Upper lobe of right lung (tissue), 1 donor: ENCODE results near the gene STYXL1. TPM values are rescaled to one million over a fixed set of nuclear protein-coding genes. Genes with fewer than 3 reads are reported as not detected.
"Not testable (repeated sequence)": the region's sequence is repeated elsewhere in the genome, so short reads cannot be mapped to it uniquely, and the experiment has no call there.

Experiments used
- ATAC-seq: fragments of 200-7000 bp; cut with Tn5 transposase; one replicate; pipeline ENCODE4 v1.9.1; 2020; ENCODE audit warnings: mild to moderate bottlenecking, moderate library complexity
- DNase-seq: peaks from one replicate; pipeline ENCODE4 v3.0.0-alpha.2; 2020
- H3K27ac ChIP-seq: fragments of 200-600 bp; one replicate; pipeline ENCODE4 v1.8.0; 2022
- H3K27me3 ChIP-seq: fragments of 200-600 bp; one replicate; pipeline ENCODE4 v1.8.0; 2022; ENCODE audit warnings: mild to moderate bottlenecking
- H3K36me3 ChIP-seq: fragments of 200-600 bp; one replicate; pipeline ENCODE4 v1.8.0; 2022
- H3K4me1 ChIP-seq: fragments of 200-600 bp; one replicate; pipeline ENCODE4 v1.8.0; 2022
- H3K4me3 ChIP-seq: fragments of 200-600 bp; one replicate; pipeline ENCODE4 v1.8.0; 2022; ENCODE audit warnings: mild to moderate bottlenecking
- H3K9me3 ChIP-seq: fragments of 200-600 bp; one replicate; pipeline ENCODE4 v1.8.0; 2022
- intact Hi-C: fragments of 100-400 bp; cut with DNase I; formaldehyde crosslinking; loops from one replicate; pipeline ENCODE4 v1.11.0; 2022
- total RNA-seq: library from RNA; stranded (reverse); fragmentation: NEBNext Ultra II Directional; extraction: Animal tissue kit (Norgen Biotek cat#: 25700); gene quantifications from one replicate; pipeline ENCODE4 v1.2.1, GENCODE V29; 2021
- TF ChIP-seq, protein P1 (sequence below): fragments of 200-600 bp; IDR thresholded peaks from one replicate; pipeline ENCODE4 v1.8.0; 2022; ENCODE audit warnings: antibody characterized with exemption
- donor health status: DM: no; HTN: yes; CAD: no; lungs with severe emphysema.

STYXL1 gene
- total RNA-seq, 1 donor from 2014 or later = 20.9 TPM

GRCh38 chr7:76023002-76023401, 24.8 kb downstream of the STYXL1 start:
- Histone ChIP-seq H3K4me3 (no peak overlapping the region), H3K27ac (no peak overlapping the region), H3K36me3 (peaks cover 10% of the 10 kb centered on the region), H3K4me1 (peaks cover 14% of the 10 kb centered on the region), H3K27me3 (no peaks in the 10 kb centered on the region), H3K9me3 (no peaks in the 10 kb centered on the region)
- TF ChIP-seq, protein P1, sequence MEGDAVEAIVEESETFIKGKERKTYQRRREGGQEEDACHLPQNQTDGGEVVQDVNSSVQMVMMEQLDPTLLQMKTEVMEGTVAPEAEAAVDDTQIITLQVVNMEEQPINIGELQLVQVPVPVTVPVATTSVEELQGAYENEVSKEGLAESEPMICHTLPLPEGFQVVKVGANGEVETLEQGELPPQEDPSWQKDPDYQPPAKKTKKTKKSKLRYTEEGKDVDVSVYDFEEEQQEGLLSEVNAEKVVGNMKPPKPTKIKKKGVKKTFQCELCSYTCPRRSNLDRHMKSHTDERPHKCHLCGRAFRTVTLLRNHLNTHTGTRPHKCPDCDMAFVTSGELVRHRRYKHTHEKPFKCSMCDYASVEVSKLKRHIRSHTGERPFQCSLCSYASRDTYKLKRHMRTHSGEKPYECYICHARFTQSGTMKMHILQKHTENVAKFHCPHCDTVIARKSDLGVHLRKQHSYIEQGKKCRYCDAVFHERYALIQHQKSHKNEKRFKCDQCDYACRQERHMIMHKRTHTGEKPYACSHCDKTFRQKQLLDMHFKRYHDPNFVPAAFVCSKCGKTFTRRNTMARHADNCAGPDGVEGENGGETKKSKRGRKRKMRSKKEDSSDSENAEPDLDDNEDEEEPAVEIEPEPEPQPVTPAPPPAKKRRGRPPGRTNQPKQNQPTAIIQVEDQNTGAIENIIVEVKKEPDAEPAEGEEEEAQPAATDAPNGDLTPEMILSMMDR = no peak
- intact Hi-C loops = loop anchor here (5.0 kb wide), 1 partner anchor 156 kb away; no protein-coding TSS in a partner anchor
- ATAC-seq (peak; percentile 91), DNase-seq (no peak)

- peaks cover 14% of the 10 kb centered on the region for H3K4me1 ChIP-seq
- DNase-seq (no peak), ATAC-seq (no peak)
- H3K9me3 ChIP-seq = no peaks in the 10 kb centered on the region
- no peak overlapping the region for H3K4me3 ChIP-seq
- H3K36me3 ChIP-seq = peaks cover 6% of the 10 kb centered on the region
- intact Hi-C loops = loop anchor here (5.0 kb wide), 1 partner anchor 155 kb away; no protein-coding TSS in a partner anchor
- H3K27ac ChIP-seq = no peak overlapping the region
- no peaks in the 10 kb centered on the region for H3K27me3 ChIP-seq
- TF ChIP-seq, protein P1 = no peak
These were observed 25.6 kb downstream of the STYXL1 start for GRCh38 chr7:76022026-76022780.

DNA sequence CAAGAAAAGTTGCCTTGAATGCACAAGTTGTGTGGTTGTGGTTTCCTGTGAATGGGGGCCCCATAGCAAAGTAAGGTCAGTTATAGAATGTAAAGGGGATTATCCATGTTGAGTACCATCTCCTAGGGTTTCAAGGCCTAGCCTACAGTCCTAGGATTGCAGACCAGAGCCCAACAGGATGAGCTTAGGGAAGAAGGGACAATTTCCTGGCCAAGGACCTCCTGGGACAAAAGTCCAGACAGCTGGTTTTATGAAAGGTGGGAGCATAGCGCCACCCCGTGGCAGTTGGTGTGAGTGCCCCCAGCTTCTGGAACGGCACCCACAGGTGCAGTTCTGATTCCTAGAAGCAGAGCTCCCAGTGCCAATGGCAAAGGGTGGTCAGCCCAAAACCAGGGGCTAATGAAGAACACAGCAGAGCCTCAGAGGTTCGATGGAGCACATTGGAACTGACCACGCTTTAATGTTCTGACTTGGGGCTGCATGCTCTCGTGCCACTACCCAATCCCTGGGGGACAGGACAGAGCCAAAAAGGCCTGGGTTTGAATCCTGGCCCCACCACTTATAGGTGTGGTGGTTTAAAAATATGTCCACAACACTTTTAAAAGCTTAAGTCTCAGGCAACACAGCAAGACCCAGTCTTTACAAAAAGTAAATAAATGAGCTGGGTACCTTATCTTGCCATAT, 27.6 kb downstream of the STYXL1 start:
- ATAC-seq = peak; percentile 90
- Histone ChIP-seq H3K9me3 (no peaks in the 10 kb centered on the region), H3K4me1 (peaks cover 14% of the 10 kb centered on the region), H3K27me3 (no peaks in the 10 kb centered on the region), H3K4me3 (no peak overlapping the region), H3K36me3 (peaks cover 6% of the 10 kb centered on the region), H3K27ac (no peak overlapping the region)
- intact Hi-C loops = loop anchor here (5.0 kb wide), 1 partner anchor 153 kb away; no protein-coding TSS in a partner anchor
- TF ChIP-seq, protein P1 = peak; percentile 95
- peak; percentile 82 for DNase-seq

- H3K4me3 ChIP-seq, H3K27me3 ChIP-seq, DNase-seq, H3K27ac ChIP-seq, ATAC-seq, H3K36me3 ChIP-seq, H3K9me3 ChIP-seq, intact Hi-C loops: not testable (repeated sequence)
- peaks cover 14% of the 10 kb centered on the region for H3K4me1 ChIP-seq
These were observed 29.3 kb downstream of the STYXL1 start for GRCh38 chr7:76018520-76018919.

DNA sequence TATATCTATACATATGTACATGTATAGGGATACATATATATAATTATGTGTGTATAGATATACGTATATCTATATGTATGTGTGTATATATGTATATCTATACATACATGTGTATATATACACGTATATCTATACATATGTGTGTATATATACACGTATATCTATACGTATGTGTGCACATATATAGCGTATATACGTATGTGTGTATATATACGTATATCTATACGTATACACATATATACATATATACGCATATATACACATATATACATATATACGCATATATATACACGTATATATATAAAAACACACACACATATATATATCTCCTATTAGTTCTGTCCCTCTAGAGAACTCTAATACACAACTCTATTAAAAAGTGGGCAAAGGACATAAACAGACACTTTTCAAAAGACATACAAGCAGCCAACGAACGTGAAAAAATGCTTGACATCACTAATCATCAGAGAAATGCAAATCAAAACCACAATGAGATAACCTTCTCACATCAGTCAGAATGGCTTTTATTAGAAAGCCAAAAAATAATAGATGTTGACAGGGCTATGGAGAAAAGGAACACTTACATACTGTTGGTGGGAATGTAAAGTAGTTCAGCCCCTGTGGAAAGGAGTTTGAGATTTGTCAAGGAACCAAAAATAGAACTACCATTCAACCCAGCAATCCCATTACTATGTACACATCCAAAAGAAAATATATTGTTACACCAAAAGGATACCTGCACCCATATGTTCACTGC, 31.4 kb downstream of the STYXL1 start:
- peaks cover 4% of the 10 kb centered on the region for H3K4me1 ChIP-seq
- TF ChIP-seq, protein P1 = no peak
- H3K36me3 ChIP-seq = peaks cover 4% of the 10 kb centered on the region
- intact Hi-C loops = no loop called here
- no peaks in the 10 kb centered on the region for H3K9me3 ChIP-seq
- no peak overlapping the region for H3K27ac ChIP-seq
- no peak for ATAC-seq
- no peak for DNase-seq
- no peak overlapping the region for H3K4me3 ChIP-seq
- no peaks in the 10 kb centered on the region for H3K27me3 ChIP-seq
